ENCODE data around the gene ZNF630.
"Not testable (repeated sequence)": the region's sequence is repeated elsewhere in the genome, so short reads cannot be mapped to it uniquely, and the experiment has no call there.

Gene ZNF630

DNA sequence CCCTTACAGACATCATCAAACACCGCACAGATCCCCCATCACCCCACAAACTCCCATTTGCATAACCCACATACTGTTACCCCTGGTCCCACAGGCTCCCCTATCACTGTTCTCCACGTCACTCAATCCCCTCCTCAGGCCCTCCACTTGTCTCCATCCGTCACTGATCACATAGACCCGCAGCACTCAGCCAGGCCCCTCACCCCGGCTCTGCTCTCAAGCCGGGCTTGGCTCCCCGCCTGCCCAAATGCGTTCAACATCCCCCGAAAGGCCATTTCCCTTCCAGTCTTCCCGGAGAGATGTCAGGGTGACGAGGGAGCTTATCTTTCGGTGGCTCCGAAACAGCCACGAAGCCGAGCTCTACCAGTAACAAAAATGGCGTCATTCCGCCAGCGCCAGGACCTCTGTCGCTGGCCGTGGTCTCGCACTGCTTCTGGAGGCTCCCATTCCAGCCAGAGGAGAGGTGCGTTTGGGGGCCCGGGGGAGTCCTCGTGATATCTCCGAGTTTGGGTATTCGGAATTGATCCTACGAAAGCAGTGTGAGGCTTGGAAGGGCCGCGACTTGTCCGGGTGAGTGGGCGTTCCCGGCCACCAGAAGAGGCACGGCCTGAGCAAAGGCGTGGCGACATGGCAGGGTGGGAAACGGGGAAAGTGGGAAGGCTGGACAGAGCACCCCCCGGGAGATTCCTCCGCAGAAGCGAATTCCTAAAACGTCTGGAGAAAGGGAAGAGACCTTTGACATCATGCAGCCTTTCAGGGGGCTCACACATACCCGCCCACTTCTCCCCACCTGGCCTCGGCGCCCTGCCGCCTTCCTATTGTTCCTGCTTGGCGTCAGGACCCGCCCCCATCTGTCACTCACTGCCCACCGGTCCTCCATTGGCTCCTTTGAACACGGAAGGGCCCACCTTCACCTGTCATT is at the start of gene ZNF630:
TSS of gene ZNF630 (minus strand) at position 577 of the 922 bp plus-strand sequence. CDS start 4,754 bp downstream, outside the sequence.
- Histone ChIP-seq H3K27me3 (ENCODE audit: control insufficient read depth, insufficient read depth, low read length) (no peaks in the 10 kb centered on the region), H3K9me3 (ENCODE audit: control insufficient read depth, low read length) (no peaks in the 10 kb centered on the region), H3K9ac (ENCODE audit: low read length) (peak within 1 kb of the TSS; percentile 90), H3K36me3 (ENCODE audit: control insufficient read depth, insufficient read depth, low read length) (no peaks in the 10 kb centered on the region), H3K4me1 (ENCODE audit: control insufficient read depth, insufficient read depth, low read length) (no peaks in the 10 kb centered on the region), H3K4me3 (ENCODE audit: low read length) (peak within 1 kb of the TSS; percentile 80)

DNA sequence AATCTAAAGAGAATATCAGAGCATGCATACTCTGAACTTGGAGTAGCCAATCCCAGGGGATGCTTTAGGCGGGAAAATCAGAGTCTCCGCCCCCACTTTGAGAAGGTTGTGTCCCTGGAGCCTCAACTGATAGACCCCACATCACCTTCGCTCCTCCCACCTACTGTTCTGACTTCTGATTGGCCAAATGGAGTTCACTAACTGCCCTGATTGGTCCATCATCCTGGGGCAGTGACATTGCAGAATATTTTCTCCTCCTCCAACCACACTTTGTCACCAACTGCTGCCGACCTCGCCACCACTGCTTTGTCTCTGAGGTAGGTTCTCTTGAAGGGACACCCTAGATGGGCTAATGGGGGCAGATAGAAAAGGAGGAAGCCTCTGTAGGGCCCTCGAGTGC is 36.3 kb upstream of the ZNF630 start:
- no peaks in the 10 kb centered on the region for H3K36me3 ChIP-seq (ENCODE audit: control insufficient read depth, insufficient read depth, low read length)
- H3K4me3 ChIP-seq (ENCODE audit: low read length): no peak overlapping the region
- no peak overlapping the region for H3K9ac ChIP-seq (ENCODE audit: low read length)
- H3K27me3 ChIP-seq (ENCODE audit: control insufficient read depth, insufficient read depth, low read length): no peaks in the 10 kb centered on the region
- no peaks in the 10 kb centered on the region for H3K9me3 ChIP-seq (ENCODE audit: control insufficient read depth, low read length)
- no peaks in the 10 kb centered on the region for H3K4me1 ChIP-seq (ENCODE audit: control insufficient read depth, insufficient read depth, low read length)

DNA sequence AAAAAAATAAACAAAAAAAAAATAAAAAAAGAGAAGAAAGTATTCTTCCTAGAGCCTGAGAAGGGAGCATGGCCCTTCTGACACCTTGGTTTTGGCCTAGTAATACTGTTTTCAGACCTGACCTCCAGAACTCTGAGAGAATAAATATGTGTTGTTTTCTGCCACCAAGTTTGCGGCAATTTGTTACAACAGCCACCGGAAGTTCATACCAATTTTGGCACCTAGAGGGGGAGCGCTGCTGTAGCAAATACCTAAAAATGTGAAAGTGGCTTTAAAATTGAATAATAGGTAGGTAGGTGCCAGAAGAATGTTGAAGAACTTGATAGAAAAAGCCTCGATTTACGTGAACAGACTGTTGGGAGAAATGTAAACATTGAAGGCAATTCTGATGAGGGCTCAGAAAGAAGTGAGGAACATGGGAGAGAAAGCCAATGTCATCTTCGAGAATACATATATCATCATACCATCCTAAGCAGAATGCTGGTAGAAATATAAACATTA is 31.5 kb upstream of the ZNF630 start:
- Histone ChIP-seq H3K27me3 (ENCODE audit: control insufficient read depth, insufficient read depth, low read length) (no peaks in the 10 kb centered on the region), H3K36me3 (ENCODE audit: control insufficient read depth, insufficient read depth, low read length) (no peaks in the 10 kb centered on the region), H3K9me3 (ENCODE audit: control insufficient read depth, low read length) (no peaks in the 10 kb centered on the region), H3K4me3 (ENCODE audit: low read length) (no peak overlapping the region), H3K9ac (ENCODE audit: low read length) (no peak overlapping the region), H3K4me1 (ENCODE audit: control insufficient read depth, insufficient read depth, low read length) (no peaks in the 10 kb centered on the region)

DNA sequence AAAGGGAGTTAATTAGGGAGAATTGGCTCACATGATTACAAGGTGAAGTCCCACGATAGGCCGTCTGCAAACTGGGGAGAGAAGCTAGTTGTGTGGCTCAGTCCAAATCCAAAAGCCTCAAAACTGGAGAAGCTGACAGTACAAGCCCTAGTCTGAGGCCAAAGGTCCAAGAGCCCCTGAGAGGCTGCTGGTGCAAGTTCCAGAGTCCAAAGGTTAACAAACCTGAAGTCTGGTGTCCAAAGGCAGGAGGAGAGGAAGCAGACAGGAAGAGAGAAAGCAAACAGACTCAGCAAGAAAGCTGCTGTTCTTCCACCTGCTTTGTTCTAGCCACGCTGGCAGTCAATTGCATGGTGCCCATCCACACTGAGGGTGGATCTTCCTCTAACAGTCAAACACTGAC is 30.0 kb upstream of the ZNF630 start:
- no peaks in the 10 kb centered on the region for H3K4me1 ChIP-seq (ENCODE audit: control insufficient read depth, insufficient read depth, low read length)
- no peaks in the 10 kb centered on the region for H3K36me3 ChIP-seq (ENCODE audit: control insufficient read depth, insufficient read depth, low read length)
- H3K4me3 ChIP-seq (ENCODE audit: low read length): no peak overlapping the region
- no peaks in the 10 kb centered on the region for H3K27me3 ChIP-seq (ENCODE audit: control insufficient read depth, insufficient read depth, low read length)
- H3K9ac ChIP-seq (ENCODE audit: low read length): no peak overlapping the region
- no peaks in the 10 kb centered on the region for H3K9me3 ChIP-seq (ENCODE audit: control insufficient read depth, low read length)

DNA sequence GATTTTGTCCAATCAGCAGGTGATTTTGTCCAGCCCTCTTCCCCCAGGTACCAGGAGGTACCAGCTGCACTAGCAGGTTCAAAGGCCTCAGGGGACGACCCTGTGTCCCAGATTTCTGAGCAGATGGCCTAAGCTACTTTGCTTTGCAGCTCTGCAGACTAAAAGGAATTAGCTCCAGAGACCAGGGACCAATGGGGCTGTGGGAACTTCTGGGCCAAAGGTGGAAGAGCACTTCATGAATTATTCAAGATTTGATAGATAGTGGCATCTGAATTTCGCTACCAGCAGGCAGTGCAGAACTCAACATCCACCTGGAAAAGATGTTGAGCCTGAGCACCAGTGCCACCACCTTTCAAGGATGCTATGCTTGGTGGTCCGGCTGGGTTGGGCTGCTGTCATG is 21.1 kb upstream of the ZNF630 start:
- not testable (repeated sequence) for H3K4me1 ChIP-seq (ENCODE audit: control insufficient read depth, insufficient read depth, low read length); H3K9me3 ChIP-seq (ENCODE audit: control insufficient read depth, low read length); H3K9ac ChIP-seq (ENCODE audit: low read length); H3K27me3 ChIP-seq (ENCODE audit: control insufficient read depth, insufficient read depth, low read length); H3K4me3 ChIP-seq (ENCODE audit: low read length); H3K36me3 ChIP-seq (ENCODE audit: control insufficient read depth, insufficient read depth, low read length)

DNA sequence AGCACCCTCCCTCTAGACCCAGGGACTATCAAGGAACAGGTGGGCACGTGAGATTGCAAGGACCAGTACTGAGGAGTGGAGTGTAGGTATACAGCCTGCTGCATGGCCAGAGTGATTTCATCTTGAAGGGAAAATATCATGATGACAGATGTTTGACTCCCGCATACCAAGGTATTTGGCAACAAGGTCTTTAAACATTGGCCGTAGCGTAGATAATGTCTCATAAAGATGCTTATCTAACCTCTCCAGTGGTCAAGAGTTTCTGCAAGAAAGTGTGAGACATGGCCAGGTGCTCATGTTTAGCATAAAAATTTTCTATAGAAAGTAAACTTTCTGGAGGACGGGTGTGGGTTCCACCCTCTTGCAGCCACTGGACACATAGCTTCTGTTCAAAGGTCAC is 18.7 kb upstream of the ZNF630 start:
- no peaks in the 10 kb centered on the region for H3K4me1 ChIP-seq (ENCODE audit: control insufficient read depth, insufficient read depth, low read length)
- H3K9me3 ChIP-seq (ENCODE audit: control insufficient read depth, low read length): no peaks in the 10 kb centered on the region
- no peak overlapping the region for H3K9ac ChIP-seq (ENCODE audit: low read length)
- no peak overlapping the region for H3K4me3 ChIP-seq (ENCODE audit: low read length)
- no peaks in the 10 kb centered on the region for H3K36me3 ChIP-seq (ENCODE audit: control insufficient read depth, insufficient read depth, low read length)
- no peaks in the 10 kb centered on the region for H3K27me3 ChIP-seq (ENCODE audit: control insufficient read depth, insufficient read depth, low read length)

DNA sequence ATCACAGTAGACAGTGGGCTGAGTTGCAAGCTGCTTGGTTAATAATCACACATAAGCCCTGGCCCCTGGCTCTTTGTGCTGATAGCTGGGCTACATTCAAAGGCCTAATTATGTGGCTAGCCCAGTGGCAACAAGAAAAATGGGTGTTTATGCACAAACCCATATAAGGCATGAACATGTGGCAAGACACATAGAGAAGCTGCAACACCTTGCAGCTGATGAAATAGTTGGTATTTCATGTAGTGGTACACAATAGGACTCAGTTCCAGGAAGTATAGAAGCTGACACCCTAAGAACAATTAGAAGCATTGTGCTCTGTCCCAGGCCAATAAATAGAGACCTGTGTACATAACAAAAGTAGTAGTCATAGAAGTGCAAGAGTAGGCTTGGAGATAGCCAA is 14.6 kb upstream of the ZNF630 start:
- no peaks in the 10 kb centered on the region for H3K9me3 ChIP-seq (ENCODE audit: control insufficient read depth, low read length)
- no peaks in the 10 kb centered on the region for H3K4me1 ChIP-seq (ENCODE audit: control insufficient read depth, insufficient read depth, low read length)
- H3K27me3 ChIP-seq (ENCODE audit: control insufficient read depth, insufficient read depth, low read length): no peaks in the 10 kb centered on the region
- no peaks in the 10 kb centered on the region for H3K36me3 ChIP-seq (ENCODE audit: control insufficient read depth, insufficient read depth, low read length)
- H3K9ac ChIP-seq (ENCODE audit: low read length): no peak overlapping the region
- no peak overlapping the region for H3K4me3 ChIP-seq (ENCODE audit: low read length)

DNA sequence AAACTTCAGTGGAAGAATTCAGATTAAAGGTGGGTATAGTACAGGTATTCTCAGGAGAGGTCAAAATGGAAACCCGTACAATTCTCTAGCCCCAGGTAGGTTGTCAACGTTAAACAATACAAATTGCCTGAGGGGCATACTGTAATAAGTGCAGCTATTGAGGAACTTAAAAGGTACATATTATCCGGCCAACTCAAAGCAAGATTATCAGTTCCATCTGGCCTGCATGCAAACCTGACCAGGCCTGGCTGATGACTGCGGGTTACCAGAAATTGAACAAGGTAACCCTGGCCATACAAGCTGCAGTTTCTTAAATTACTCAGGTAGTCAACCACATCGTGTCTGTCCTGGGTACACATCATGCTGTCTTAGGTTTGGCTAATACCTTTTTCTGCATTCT is 12.3 kb upstream of the ZNF630 start:
- H3K36me3 ChIP-seq (ENCODE audit: control insufficient read depth, insufficient read depth, low read length): no peaks in the 10 kb centered on the region

DNA sequence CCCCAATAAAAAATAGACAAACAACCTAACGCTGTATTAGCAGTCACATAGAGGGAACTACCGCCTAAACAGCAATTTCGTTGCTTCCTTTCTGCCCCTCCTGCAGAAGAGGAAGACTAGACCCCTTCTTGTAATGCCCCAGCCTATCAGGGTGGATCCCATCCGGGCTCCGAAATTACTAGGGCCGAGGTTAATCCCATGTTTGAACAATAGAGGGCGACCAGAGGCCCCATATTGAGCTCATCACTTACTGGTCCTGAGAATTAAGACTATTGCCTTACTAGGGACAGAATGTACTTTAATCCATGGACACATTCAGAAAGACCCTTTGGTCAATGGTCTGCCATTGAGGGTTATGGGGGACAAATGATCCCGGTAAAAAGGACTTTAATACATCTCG is 11.8 kb upstream of the ZNF630 start:
- Histone ChIP-seq H3K36me3 (ENCODE audit: control insufficient read depth, insufficient read depth, low read length) (no peaks in the 10 kb centered on the region), H3K27me3 (ENCODE audit: control insufficient read depth, insufficient read depth, low read length) (no peaks in the 10 kb centered on the region), H3K9me3 (ENCODE audit: control insufficient read depth, low read length) (no peaks in the 10 kb centered on the region), H3K4me3 (ENCODE audit: low read length) (no peak overlapping the region), H3K4me1 (ENCODE audit: control insufficient read depth, insufficient read depth, low read length) (no peaks in the 10 kb centered on the region), H3K9ac (ENCODE audit: low read length) (no peak overlapping the region)

More for the DNA sequence above, 12.3 kb upstream of the ZNF630 start:
- Histone ChIP-seq H3K9me3 (ENCODE audit: control insufficient read depth, low read length) (no peaks in the 10 kb centered on the region), H3K4me3 (ENCODE audit: low read length) (no peak overlapping the region), H3K4me1 (ENCODE audit: control insufficient read depth, insufficient read depth, low read length) (no peaks in the 10 kb centered on the region), H3K9ac (ENCODE audit: low read length) (no peak overlapping the region), H3K27me3 (ENCODE audit: control insufficient read depth, insufficient read depth, low read length) (no peaks in the 10 kb centered on the region)

DNA sequence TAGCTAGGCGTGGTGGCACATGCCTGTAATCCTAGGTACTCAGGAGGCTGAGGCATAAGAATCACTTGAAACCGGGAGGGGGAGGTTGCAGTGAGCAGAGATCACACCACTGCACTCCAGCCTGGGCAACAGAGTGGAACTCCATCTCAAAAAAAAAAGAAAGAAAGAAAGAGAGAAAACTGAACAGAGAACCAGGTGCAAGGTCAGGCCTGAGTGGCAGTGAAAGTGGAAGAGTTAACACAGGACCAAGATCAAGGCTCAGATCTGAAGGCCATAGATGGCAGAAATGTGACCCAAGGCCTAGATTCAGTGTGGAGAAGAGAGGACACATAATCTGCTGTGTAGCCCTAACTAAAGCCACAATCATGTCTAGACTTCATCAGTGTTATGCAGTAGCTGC is 4.9 kb upstream of the ZNF630 start:
- H3K9ac ChIP-seq (ENCODE audit: low read length): no peak overlapping the region
- no peaks in the 10 kb centered on the region for H3K36me3 ChIP-seq (ENCODE audit: control insufficient read depth, insufficient read depth, low read length)
- no peaks in the 10 kb centered on the region for H3K4me1 ChIP-seq (ENCODE audit: control insufficient read depth, insufficient read depth, low read length)
- no peaks in the 10 kb centered on the region for H3K9me3 ChIP-seq (ENCODE audit: control insufficient read depth, low read length)
- H3K27me3 ChIP-seq (ENCODE audit: control insufficient read depth, insufficient read depth, low read length): no peaks in the 10 kb centered on the region
- H3K4me3 ChIP-seq (ENCODE audit: low read length): no peak overlapping the region

DNA sequence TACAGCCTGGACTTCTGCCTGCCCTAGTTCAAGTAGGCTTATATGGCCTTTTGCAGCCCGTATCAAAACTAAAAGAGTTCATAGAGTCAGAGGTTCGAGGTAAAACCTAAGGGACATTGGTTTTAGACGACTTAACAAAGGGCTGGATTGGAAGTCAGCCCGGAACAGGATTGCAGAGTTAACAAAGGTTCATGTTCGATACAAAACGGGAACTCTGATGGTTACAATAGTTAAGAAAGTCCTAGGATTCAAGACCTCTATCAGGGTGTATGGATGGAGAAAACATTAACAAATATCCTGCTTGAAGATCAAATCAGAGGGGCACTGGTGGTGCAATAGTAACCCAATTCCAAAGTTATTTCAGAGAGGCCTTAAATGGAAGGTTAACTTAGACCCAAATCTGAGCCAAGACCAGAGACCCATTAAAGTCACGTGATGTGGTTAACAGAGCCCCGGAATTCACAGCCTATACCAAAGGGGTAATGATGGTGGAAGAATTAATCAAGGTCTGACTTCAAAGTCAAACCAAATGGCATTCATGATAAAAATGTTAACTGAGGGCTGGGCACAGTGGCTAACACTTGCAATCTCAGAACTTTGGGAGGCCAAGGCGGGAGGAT is 656 bp upstream of the ZNF630 start:
- H3K9ac ChIP-seq (ENCODE audit: low read length): no peak overlapping the region
- H3K4me3 ChIP-seq (ENCODE audit: low read length): no peak overlapping the region
- H3K9me3 ChIP-seq (ENCODE audit: control insufficient read depth, low read length): no peaks in the 10 kb centered on the region
- no peaks in the 10 kb centered on the region for H3K4me1 ChIP-seq (ENCODE audit: control insufficient read depth, insufficient read depth, low read length)
- no peaks in the 10 kb centered on the region for H3K36me3 ChIP-seq (ENCODE audit: control insufficient read depth, insufficient read depth, low read length)
- no peaks in the 10 kb centered on the region for H3K27me3 ChIP-seq (ENCODE audit: control insufficient read depth, insufficient read depth, low read length)

DNA sequence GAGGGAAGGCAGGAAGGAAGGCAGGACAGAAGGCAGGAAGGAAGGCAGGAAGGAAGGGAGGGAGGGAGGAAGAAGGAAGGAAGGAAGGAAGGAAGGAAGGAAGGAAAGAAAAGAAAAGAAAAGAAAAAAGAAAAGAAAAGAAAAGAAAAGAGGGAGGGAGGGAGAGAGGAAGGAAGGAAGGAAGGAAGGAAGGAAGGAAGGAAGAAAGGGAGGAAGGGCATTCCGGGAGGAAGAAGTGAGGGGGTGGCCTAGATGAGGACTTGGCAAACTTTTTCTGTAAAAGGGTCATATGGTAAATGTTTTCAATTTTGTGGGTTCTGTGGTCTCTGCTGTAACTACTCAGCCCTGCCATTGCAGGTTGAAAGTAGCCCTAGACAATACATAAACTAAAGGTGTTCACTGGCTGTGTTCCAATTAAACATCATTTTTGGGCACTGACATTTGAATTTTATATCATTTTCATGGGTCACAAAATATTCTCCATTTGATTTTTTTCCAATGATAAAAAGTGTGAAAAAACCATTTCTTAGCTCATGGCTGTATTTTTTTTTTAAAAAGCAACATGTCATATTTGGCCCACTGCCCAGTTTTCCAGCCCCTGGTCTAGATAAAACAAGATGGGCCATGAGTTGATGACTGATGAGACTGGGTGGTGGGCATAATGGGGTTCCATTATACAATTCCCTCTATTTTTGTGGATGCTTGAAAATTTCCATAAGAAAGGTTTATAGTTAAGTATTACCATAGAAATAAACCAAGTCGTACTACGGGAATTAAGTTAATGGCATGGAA is 3.1 kb downstream of the ZNF630 start:
- Histone ChIP-seq H3K36me3 (ENCODE audit: control insufficient read depth, insufficient read depth, low read length) (no peaks in the 10 kb centered on the region), H3K27me3 (ENCODE audit: control insufficient read depth, insufficient read depth, low read length) (no peaks in the 10 kb centered on the region), H3K4me3 (ENCODE audit: low read length) (no peak overlapping the region), H3K9me3 (ENCODE audit: control insufficient read depth, low read length) (no peaks in the 10 kb centered on the region), H3K9ac (ENCODE audit: low read length) (no peak overlapping the region), H3K4me1 (ENCODE audit: control insufficient read depth, insufficient read depth, low read length) (no peaks in the 10 kb centered on the region)
